Fibroblast of lung (primary cell): Measurements from ENCODE around the gene SEMA3B. TPM values are rescaled to one million over a fixed set of nuclear protein-coding genes. Genes with fewer than 3 reads are reported as not detected.
"Not testable (repeated sequence)": the region's sequence is repeated elsewhere in the genome, so short reads cannot be mapped to it uniquely, and the experiment has no call there.

Experiments
- DNase-seq, 2 donors: peaks; one replicate each; pipeline versions ENCODE4 v3.0.0 to v3.0.0-alpha.2; 2010; ENCODE audit warnings: low read depth in 2 of 2
- H2AFZ ChIP-seq: 2 replicates; pipeline ENCODE4 v1.5.1; 2012; ENCODE audit warnings: low read length, control low read depth, inconsistent platforms
- H3K27ac ChIP-seq: 2 replicates; pipeline ENCODE4 v1.5.1; 2011; ENCODE audit warnings: low read length, control low read depth; ENCODE audit not compliant: insufficient read depth
- H3K27me3 ChIP-seq: 2 replicates; pipeline ENCODE4 v1.5.1; 2011; ENCODE audit warnings: mild to moderate bottlenecking, low read length; ENCODE audit not compliant: control insufficient read depth, insufficient read depth
- H3K36me3 ChIP-seq: 2 replicates; pipeline ENCODE4 v1.5.1; 2011; ENCODE audit warnings: low read length; ENCODE audit not compliant: control insufficient read depth, insufficient read depth
- H3K4me1 ChIP-seq: 2 replicates; pipeline ENCODE4 v1.5.1; 2011; ENCODE audit warnings: low read length; ENCODE audit not compliant: control insufficient read depth, insufficient read depth; ENCODE audit errors: extremely low read depth
- H3K4me2 ChIP-seq: 2 replicates; pipeline ENCODE4 v1.5.1; 2011; ENCODE audit warnings: low read length, control low read depth; ENCODE audit not compliant: insufficient read depth; ENCODE audit errors: extremely low read depth
- H3K4me3 ChIP-seq, 4 experiments: fragments of 200-600 bp in 1 of 4; sonication (generic) in 1 of 4; replicated peaks in 1 of 4; 2 replicates each; pipeline ENCODE4 v1.5.1; 2011 to 2016; ENCODE audit warnings: low read length in 4 of 4, low read depth in 3 of 4, mild to moderate bottlenecking in 3 of 4, control low read depth in 2 of 4, inconsistent platforms in 1 of 4, mixed read lengths in 1 of 4; ENCODE audit not compliant: insufficient read depth in 1 of 4; ENCODE audit errors: control extremely low read depth in 1 of 4
- H3K79me2 ChIP-seq: 2 replicates; pipeline ENCODE4 v1.5.1; 2012; ENCODE audit warnings: mild to moderate bottlenecking, low read length, inconsistent platforms; ENCODE audit not compliant: control insufficient read depth, insufficient read depth
- H3K9ac ChIP-seq: 2 replicates; pipeline ENCODE4 v1.5.1; 2011; ENCODE audit warnings: mild to moderate bottlenecking, low read length, control low read depth; ENCODE audit not compliant: insufficient read depth
- H3K9me3 ChIP-seq: 2 replicates; pipeline ENCODE4 v1.5.1; 2012; ENCODE audit warnings: low read depth, low read length; ENCODE audit not compliant: control insufficient read depth, insufficient read depth
- H4K20me1 ChIP-seq: 2 replicates; pipeline ENCODE4 v1.5.1; 2011; ENCODE audit warnings: low read length; ENCODE audit not compliant: control insufficient read depth, insufficient read depth; ENCODE audit errors: extremely low read depth
- EZH2 ChIP-seq: IDR thresholded peaks from 2 replicates; pipeline ENCODE4 v1.5.1; 2012; ENCODE audit warnings: low read length, control low read depth, mild to moderate bottlenecking; ENCODE audit errors: missing control alignments
- polyA plus RNA-seq, 2 donors: library from polyadenylated mRNA; depleted of rRNA in 1 of 2; stranded (reverse) in 1 of 2; unstranded in 1 of 2; fragments of >200 nt; gene quantifications; 2 replicates each; pipeline ENCODE4 v1.2.1, GENCODE V29; 2011 to 2012; ENCODE audit warnings: missing spikeins in 1 of 2
- total RNA-seq: library from RNA; depleted of rRNA; stranded (reverse); fragments of >200 nt; gene quantifications from 2 replicates; pipeline ENCODE4 v1.2.1, GENCODE V29; 2014
- TF ChIP-seq, protein P1 (sequence below), 2 donors: IDR thresholded peaks in 1 of 2; conservative IDR thresholded peaks in 1 of 2; 1 replicate in 1 of 2; 2 replicates in 1 of 2; pipeline ENCODE4 v1.5.1; 2011 to 2012; ENCODE audit warnings: low read length in 2 of 2, control low read depth in 1 of 2, inconsistent platforms in 1 of 2, low read depth in 1 of 2, mild to moderate bottlenecking in 1 of 2

SEMA3B gene
- total and polyA plus RNA-seq, 2 donors (not counting 1 experiment from before 2014, with no cell fraction given): 23.5 to 85.2 TPM

DNA sequence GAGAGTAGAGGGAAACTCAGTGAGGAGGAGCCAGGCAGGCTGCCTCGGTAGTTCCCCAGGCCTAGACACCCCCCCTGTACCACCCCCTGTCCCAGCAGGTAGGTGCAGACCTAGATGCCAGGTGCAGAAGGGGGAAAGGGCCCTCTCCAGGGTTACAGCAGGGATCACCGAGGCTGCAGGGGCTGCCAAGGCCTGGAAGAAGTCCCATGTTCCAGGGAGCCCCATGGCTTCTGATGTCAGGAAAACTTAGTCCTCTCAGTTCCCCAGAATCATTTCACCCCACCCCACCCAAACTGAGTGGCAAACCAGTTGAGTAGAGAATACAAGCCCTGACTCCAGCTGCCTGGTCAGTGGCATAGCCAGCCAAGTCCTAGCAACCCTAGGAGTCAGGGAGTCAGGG lies 7.4 kb upstream of the SEMA3B start:
- Histone ChIP-seq H3K9ac (no peak overlapping the region), H4K20me1 (no peaks in the 10 kb centered on the region), H3K27me3 (no peaks in the 10 kb centered on the region), H3K9me3 (no peaks in the 10 kb centered on the region), H3K36me3 (peaks cover 17% of the 10 kb centered on the region), H2AFZ (no peak overlapping the region), H3K27ac (no peak overlapping the region), H3K4me2 (no peak overlapping the region), H3K4me1 (peaks cover 35% of the 10 kb centered on the region), H3K79me2 (no peaks in the 10 kb centered on the region), H3K4me3 (peak overlapping the region in 1 of 4 experiments; percentile 53)
- DNase-seq: no peak
- TF ChIP-seq EZH2: no peak
- TF ChIP-seq, protein P1, sequence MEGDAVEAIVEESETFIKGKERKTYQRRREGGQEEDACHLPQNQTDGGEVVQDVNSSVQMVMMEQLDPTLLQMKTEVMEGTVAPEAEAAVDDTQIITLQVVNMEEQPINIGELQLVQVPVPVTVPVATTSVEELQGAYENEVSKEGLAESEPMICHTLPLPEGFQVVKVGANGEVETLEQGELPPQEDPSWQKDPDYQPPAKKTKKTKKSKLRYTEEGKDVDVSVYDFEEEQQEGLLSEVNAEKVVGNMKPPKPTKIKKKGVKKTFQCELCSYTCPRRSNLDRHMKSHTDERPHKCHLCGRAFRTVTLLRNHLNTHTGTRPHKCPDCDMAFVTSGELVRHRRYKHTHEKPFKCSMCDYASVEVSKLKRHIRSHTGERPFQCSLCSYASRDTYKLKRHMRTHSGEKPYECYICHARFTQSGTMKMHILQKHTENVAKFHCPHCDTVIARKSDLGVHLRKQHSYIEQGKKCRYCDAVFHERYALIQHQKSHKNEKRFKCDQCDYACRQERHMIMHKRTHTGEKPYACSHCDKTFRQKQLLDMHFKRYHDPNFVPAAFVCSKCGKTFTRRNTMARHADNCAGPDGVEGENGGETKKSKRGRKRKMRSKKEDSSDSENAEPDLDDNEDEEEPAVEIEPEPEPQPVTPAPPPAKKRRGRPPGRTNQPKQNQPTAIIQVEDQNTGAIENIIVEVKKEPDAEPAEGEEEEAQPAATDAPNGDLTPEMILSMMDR (conservative IDR thresholded peaks at IDR 0.05 in 1 of 2, IDR thresholded peaks at IDR 0.05 in 1 of 2; ENCODE audit: low read depth in 1 of 2, low read length in 2 of 2): no peak

DNA sequence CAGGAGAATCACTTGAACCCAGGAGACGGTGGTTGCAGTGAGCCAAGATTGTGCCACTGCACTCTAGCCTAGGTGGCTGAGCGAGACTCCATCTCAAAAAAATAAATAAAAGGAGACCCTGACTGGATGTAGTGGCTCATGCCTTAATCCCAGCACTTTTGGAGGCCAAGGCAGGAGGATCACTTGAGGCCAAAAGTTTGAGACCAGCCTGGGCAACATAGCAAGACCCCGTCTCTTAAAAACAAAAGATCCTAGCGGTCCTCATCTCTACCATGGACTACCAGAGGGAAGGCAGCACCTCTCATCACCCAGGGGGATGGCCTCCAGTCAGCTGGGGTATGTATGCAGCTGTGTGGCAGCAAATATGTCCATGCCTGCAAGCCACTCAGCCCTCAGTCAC lies 6.7 kb upstream of the SEMA3B start:
- H3K9ac ChIP-seq, H3K36me3 ChIP-seq, H3K27ac ChIP-seq, H3K4me3 ChIP-seq, DNase-seq, H3K27me3 ChIP-seq, H3K4me2 ChIP-seq, H2AFZ ChIP-seq, H3K79me2 ChIP-seq, H4K20me1 ChIP-seq, H3K9me3 ChIP-seq: not testable (repeated sequence)
- H3K4me1 ChIP-seq: peaks cover 35% of the 10 kb centered on the region

DNA sequence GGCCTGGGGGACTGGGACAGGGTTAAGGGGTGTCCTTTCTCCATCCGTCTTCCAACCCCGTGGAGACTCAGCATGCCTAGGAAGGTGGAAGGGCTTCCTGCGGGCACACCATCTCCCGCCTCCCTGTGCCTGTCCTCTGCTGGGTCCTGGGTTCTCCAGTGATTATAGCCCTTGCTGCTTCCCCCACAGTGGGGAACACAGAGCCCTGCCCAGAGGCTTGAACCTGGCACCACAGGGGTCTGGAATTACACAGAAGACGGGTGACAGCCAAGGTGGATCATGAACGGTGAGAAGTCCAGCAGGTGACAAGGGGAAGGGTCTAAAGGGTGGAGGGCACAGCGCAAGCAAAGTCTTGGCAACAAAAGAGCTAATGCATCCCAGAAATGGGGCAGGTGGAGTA lies 6.2 kb upstream of the SEMA3B start:
- H3K27ac ChIP-seq: no peak overlapping the region
- H2AFZ ChIP-seq: no peak overlapping the region
- peaks cover 38% of the 10 kb centered on the region for H3K4me1 ChIP-seq
- H3K4me2 ChIP-seq: no peak overlapping the region
- TF ChIP-seq, protein P1 (conservative IDR thresholded peaks at IDR 0.05 in 1 of 2, IDR thresholded peaks at IDR 0.05 in 1 of 2; ENCODE audit: low read depth in 1 of 2, low read length in 2 of 2): no peak
- no peak for TF ChIP-seq EZH2
- DNase-seq: no peak
- H3K9ac ChIP-seq: no peak overlapping the region
- H3K27me3 ChIP-seq: no peaks in the 10 kb centered on the region
- H3K36me3 ChIP-seq: peaks cover 5% of the 10 kb centered on the region
- H3K79me2 ChIP-seq: no peaks in the 10 kb centered on the region
- H4K20me1 ChIP-seq: no peaks in the 10 kb centered on the region
- no peak overlapping the region for H3K4me3 ChIP-seq
- H3K9me3 ChIP-seq: no peaks in the 10 kb centered on the region
